SK-N-SH (cell line): ENCODE measurements around the gene CHEK2. TPM values are rescaled to one million over a fixed set of nuclear protein-coding genes. Genes with fewer than 3 reads are reported as not detected.

Source experiments
- CTCF ChIA-PET: fragments of 300-600, 350-600 bp; formaldehyde crosslinking; extraction: SDS; loops from one replicate; lab custom pipeline; 2021; lab: Yijun Ruan, JAX
- POLR2A ChIA-PET: fragments of 350-600 bp; sonication (Branson Sonifier 250); formaldehyde crosslinking; extraction: SDS; loops from one replicate; lab custom pipeline; 2020; ENCODE audit warnings: antibody characterized with exemption, inconsistent platforms; lab: Yijun Ruan, JAX
- DNase-seq: peaks from one replicate; pipeline ENCODE4 v3.0.0; 2012
- H2AFZ ChIP-seq: fragments of 200-600 bp; sonication (generic); 2 replicates; pipeline ENCODE4 v1.8.1; 2016; ENCODE audit warnings: antibody characterized with exemption, mild to moderate bottlenecking, low read depth
- H3F3A ChIP-seq: fragments of 200-600 bp; sonication (generic); replicated peaks from 2 replicates; pipeline ENCODE3; 2016; ENCODE audit warnings: antibody characterized with exemption, mild to moderate bottlenecking; ENCODE audit not compliant: insufficient read depth
- H3K27ac ChIP-seq, 2 experiments: fragments of 200-500 bp in 1 of 2; fragments of 200-600 bp in 1 of 2; sonication (Bioruptor generic) in 1 of 2; sonication (generic), shearing (Covaris generic) in 1 of 2; 2 replicates each; pipeline versions ENCODE4 v1.5.1 to v1.6.1; 2014 to 2016; ENCODE audit warnings: low read depth in 2 of 2, inconsistent platforms in 1 of 2, low read length in 1 of 2, mild to moderate bottlenecking in 1 of 2, mixed read lengths in 1 of 2
- H3K27me3 ChIP-seq: fragments of 200-600 bp; sonication (generic), shearing (Covaris generic); 2 replicates; pipeline ENCODE4 v1.6.1; 2016; ENCODE audit warnings: mixed run types; ENCODE audit not compliant: insufficient read depth
- H3K36me3 ChIP-seq, 2 experiments: fragments of 200-500 bp in 1 of 2; fragments of 200-600 bp in 1 of 2; sonication (Bioruptor generic) in 1 of 2; sonication (generic) in 1 of 2; replicated peaks in 1 of 2; 2 replicates each; pipeline versions ENCODE3 to v1.5.1; 2014 to 2016; ENCODE audit warnings: low read length in 1 of 2, mild to moderate bottlenecking in 1 of 2; ENCODE audit not compliant: insufficient read depth in 2 of 2, control insufficient read depth in 1 of 2
- H3K4me1 ChIP-seq, 2 experiments: fragments of 200-500 bp in 1 of 2; fragments of 200-600 bp in 1 of 2; sonication (Bioruptor generic) in 1 of 2; sonication (generic), shearing (Covaris generic) in 1 of 2; 2 replicates each; pipeline versions ENCODE4 v1.5.1 to v1.6.1; 2014 to 2016; ENCODE audit warnings: low read depth in 1 of 2, low read length in 1 of 2, mixed run types in 1 of 2; ENCODE audit not compliant: insufficient read depth in 2 of 2, control insufficient read depth in 1 of 2
- H3K4me2 ChIP-seq: fragments of 200-600 bp; sonication (generic), shearing (Covaris generic); 2 replicates; pipeline ENCODE4 v1.6.1; 2017; ENCODE audit warnings: mixed run types
- H3K4me3 ChIP-seq, 2 experiments: fragments of 200-500 bp in 1 of 2; fragments of 200-600 bp in 1 of 2; sonication (Bioruptor generic) in 1 of 2; sonication (generic), shearing (Covaris generic) in 1 of 2; 2 replicates each; pipeline versions ENCODE4 v1.5.1 to v1.8.1; 2014 to 2016; ENCODE audit warnings: low read depth in 2 of 2, inconsistent platforms in 1 of 2, low read length in 1 of 2, mild to moderate bottlenecking in 1 of 2, mixed read lengths in 1 of 2, moderate library complexity in 1 of 2
- H3K79me2 ChIP-seq: fragments of 200-600 bp; sonication (generic); 2 replicates; pipeline ENCODE4 v1.8.1; 2017; ENCODE audit warnings: mild to moderate bottlenecking; ENCODE audit not compliant: insufficient read depth
- H3K9ac ChIP-seq: fragments of 200-600 bp; sonication (generic); 2 replicates; pipeline ENCODE4 v1.6.1; 2017; ENCODE audit warnings: mixed run types
- H3K9me2 ChIP-seq: fragments of 200-600 bp; sonication (generic); 2 replicates; pipeline ENCODE4 v1.6.1; 2017; ENCODE audit warnings: mixed run types
- H3K9me3 ChIP-seq: fragments of 200-600 bp; sonication (generic); 2 replicates; pipeline ENCODE4 v1.6.1; 2017; ENCODE audit warnings: mixed run types, mild to moderate bottlenecking, moderate library complexity
- H4K20me1 ChIP-seq: fragments of 200-600 bp; sonication (generic); 2 replicates; pipeline ENCODE4 v1.6.1; 2017; ENCODE audit warnings: mild to moderate bottlenecking, mixed run types; ENCODE audit not compliant: insufficient read depth
- CHD2 ChIP-seq: fragments of 150-350 bp; IDR thresholded peaks from 2 replicates; pipeline ENCODE4 v1.6.1; 2018; ENCODE audit warnings: low read length; ENCODE audit not compliant: partially characterized antibody
- ELF1 ChIP-seq: IDR thresholded peaks from 2 replicates; pipeline ENCODE4 v1.4.0; 2012
- FOXM1 ChIP-seq: IDR thresholded peaks from 2 replicates; pipeline ENCODE4 v1.4.0; 2012; ENCODE audit warnings: low read depth, mild to moderate bottlenecking
- GABPA ChIP-seq: IDR thresholded peaks from 2 replicates; pipeline ENCODE4 v1.4.0; 2012; ENCODE audit warnings: low read depth, mild to moderate bottlenecking
- GATA2 ChIP-seq: sonication (generic); formaldehyde crosslinking; IDR thresholded peaks from 2 replicates; pipeline ENCODE4 v1.5.0; 2020; ENCODE audit warnings: mild to moderate bottlenecking, missing genetic modification reagents
- JUND ChIP-seq: IDR thresholded peaks from 2 replicates; pipeline ENCODE4 v1.4.0; 2012
- MAX ChIP-seq: IDR thresholded peaks from 2 replicates; pipeline ENCODE4 v1.4.0; 2012; ENCODE audit warnings: low read depth
- MEF2A ChIP-seq: IDR thresholded peaks from 2 replicates; pipeline ENCODE4 v1.4.0; 2012; ENCODE audit warnings: low read depth, borderline replicate concordance
- NFIC ChIP-seq: IDR thresholded peaks from 2 replicates; pipeline ENCODE4 v1.4.0; 2012; ENCODE audit warnings: borderline replicate concordance
- NRF1 ChIP-seq: IDR thresholded peaks from 2 replicates; pipeline ENCODE4 v1.6.1; 2012; ENCODE audit warnings: low read depth, mild to moderate bottlenecking, low read length
- POLR2AphosphoS5 ChIP-seq: IDR thresholded peaks from 2 replicates; pipeline ENCODE4 v1.6.1; 2012; ENCODE audit warnings: low read depth, low read length
- RAD21 ChIP-seq: IDR thresholded peaks from 2 replicates; pipeline ENCODE4 v1.6.1; 2012; ENCODE audit warnings: mild to moderate bottlenecking, low read length
- RFX5 ChIP-seq: IDR thresholded peaks from 2 replicates; pipeline ENCODE4 v1.6.1; 2012; ENCODE audit warnings: mild to moderate bottlenecking, improper control_type of control experiment, low read length
- SMC3 ChIP-seq: IDR thresholded peaks from 2 replicates; pipeline ENCODE4 v1.6.1; 2012; ENCODE audit warnings: low read depth, low read length, improper control_type of control experiment
- TAF1 ChIP-seq: IDR thresholded peaks from 2 replicates; pipeline ENCODE4 v1.6.1; 2012; ENCODE audit warnings: low read depth, mild to moderate bottlenecking, low read length, moderate library complexity, borderline replicate concordance
- TCF12 ChIP-seq: IDR thresholded peaks from 2 replicates; pipeline ENCODE4 v1.4.0; 2012
- USF1 ChIP-seq: IDR thresholded peaks from 2 replicates; pipeline ENCODE4 v1.4.0; 2012; ENCODE audit warnings: low read depth, borderline replicate concordance
- ZBTB33 ChIP-seq: IDR thresholded peaks from 2 replicates; pipeline ENCODE4 v1.4.0; 2012; ENCODE audit warnings: low read depth, borderline replicate concordance
- WGBS: methylation state at CpG from one replicate; pipeline ENCODE4 v1.1.6; 2017; ENCODE audit warnings: low lambda C conversion rate; 5-methylcytosine and 5-hydroxymethylcytosine counted together
- polyA plus RNA-seq, 3 experiments: library from polyadenylated mRNA; depleted of rRNA; stranded (reverse); fragments of >200 nt; gene quantifications; 2 replicates each; pipeline ENCODE4 v1.2.3, GENCODE V29; 2012

The CHEK2 gene
- polyA plus RNA-seq, 1 of the 3 experiments (the other 2 are of a cell fraction): 12.0 TPM

- CTCF ChIA-PET: no interaction called here
- no peak for DNase-seq
- POLR2A ChIA-PET: no interaction called here
- Histone ChIP-seq H3K9ac (no peak overlapping the region), H3K4me3 (no peak overlapping the region), H2AFZ (no peak overlapping the region), H3K4me1 (peaks cover 0 to 5% of the 10 kb centered on the region in 2 experiments; a peak in 1 of 4 replicates), H3K9me2 (no peaks in the 10 kb centered on the region), H3F3A (peaks cover 8% of the 10 kb centered on the region), H3K4me2 (no peak overlapping the region), H3K9me3 (no peaks in the 10 kb centered on the region), H4K20me1 (peaks cover 23% of the 10 kb centered on the region), H3K79me2 (peaks cover 44% of the 10 kb centered on the region), H3K27ac (no peak overlapping the region), H3K36me3 (peaks cover 0 to 3% of the 10 kb centered on the region in 2 experiments), H3K27me3 (no peaks in the 10 kb centered on the region)
- TF ChIP-seq ELF1: no peak
- no peak for TF ChIP-seq TAF1
- TF ChIP-seq FOXM1: no peak
- TF ChIP-seq POLR2AphosphoS5: no peak
- TF ChIP-seq NFIC: no peak
- TF ChIP-seq JUND: no peak
- WGBS: 98% methylated on average over 3 of the region's 3 CpGs
These were observed 70.9 kb downstream of the CHEK2 start for GRCh38 chr22:28670756-28671155.

GRCh38 chr22:28670161-28670560 lies 71.5 kb downstream of the CHEK2 start:
- Histone ChIP-seq H3K9ac (no peak overlapping the region), H3K79me2 (peaks cover 38% of the 10 kb centered on the region), H2AFZ (no peak overlapping the region), H3K27me3 (no peaks in the 10 kb centered on the region), H3K36me3 (peaks cover 0 to 3% of the 10 kb centered on the region in 2 experiments), H3K9me3 (no peaks in the 10 kb centered on the region), H3F3A (peaks cover 8% of the 10 kb centered on the region), H3K4me1 (peaks cover 0 to 5% of the 10 kb centered on the region in 2 experiments; a peak in 1 of 4 replicates), H3K4me2 (no peak overlapping the region), H4K20me1 (peaks cover 17% of the 10 kb centered on the region), H3K4me3 (no peak overlapping the region), H3K9me2 (no peaks in the 10 kb centered on the region), H3K27ac (no peak overlapping the region)
- ChIA-PET POLR2A (no interaction called here), CTCF (no interaction called here)
- no peak for DNase-seq
- 94% methylated on average over 4 of the region's 4 CpGs for WGBS
- TF ChIP-seq TCF12 (no peak), MAX (no peak), GATA2 (no peak), RFX5 (no peak), SMC3 (no peak), POLR2AphosphoS5 (no peak), USF1 (no peak), GABPA (no peak), CHD2 (no peak), ZBTB33 (no peak), NRF1 (no peak), MEF2A (no peak), FOXM1 (no peak), NFIC (no peak), RAD21 (no peak)
